Bone marrow (tissue), 2 donors: Measurements from ENCODE around the gene MGMT.

ENCODE experiments used
- DNase-seq, 2 donors: peaks; one replicate each; lab custom pipeline; 2025; lab: John Stamatoyannopoulos, UW

The MGMT gene

GRCh38 chr10:129495256-129495655 is 28.2 kb downstream of the MGMT start:
- DNase-seq, result no peak

GRCh38 chr10:129495698-129496097 is 28.7 kb downstream of the MGMT start:
- DNase-seq, result no peak

GRCh38 chr10:129497013-129497412 is 30.0 kb downstream of the MGMT start:
- DNase-seq, result no peak

GRCh38 chr10:129498680-129499079 is 31.6 kb downstream of the MGMT start:
- no peak for DNase-seq

GRCh38 chr10:129500617-129501339 is 33.7 kb downstream of the MGMT start:
- DNase-seq, result no peak

GRCh38 chr10:129501652-129502436 is 34.8 kb downstream of the MGMT start:
- no peak for DNase-seq

- DNase-seq, result no peak
Measured at GRCh38 chr10:129502448-129502847, 35.4 kb downstream of the MGMT start.

GRCh38 chr10:129505500-129506075 is 38.5 kb downstream of the MGMT start:
- DNase-seq, result no peak

- no peak for DNase-seq
Measured at GRCh38 chr10:129506101-129506797, 39.2 kb downstream of the MGMT start.

- DNase-seq, result no peak
Measured at GRCh38 chr10:129507216-129507889, 40.3 kb downstream of the MGMT start.

GRCh38 chr10:129509155-129509554 is 42.1 kb downstream of the MGMT start:
- no peak for DNase-seq

GRCh38 chr10:129509835-129510234 is 42.8 kb downstream of the MGMT start:
- no peak for DNase-seq

- no peak for DNase-seq
Measured at GRCh38 chr10:129511086-129511485, 44.0 kb downstream of the MGMT start.

GRCh38 chr10:129511758-129512157 is 44.7 kb downstream of the MGMT start:
- no peak for DNase-seq

GRCh38 chr10:129513312-129513711 is 46.3 kb downstream of the MGMT start:
- no peak for DNase-seq

- no peak for DNase-seq
Measured at GRCh38 chr10:129514568-129515451, 47.8 kb downstream of the MGMT start.

- no peak for DNase-seq
Measured at GRCh38 chr10:129516846-129517679, 50.0 kb downstream of the MGMT start.

- no peak for DNase-seq
Measured at GRCh38 chr10:129517680-129518057, 50.6 kb downstream of the MGMT start.

- DNase-seq, result no peak
Measured at GRCh38 chr10:129518793-129519192, 51.8 kb downstream of the MGMT start.
